Adipose tissue (tissue), 3 donors: ENCODE measurements around the gene GASK1A. TPM values are rescaled to one million over a fixed set of nuclear protein-coding genes. Genes with fewer than 3 reads are reported as not detected.
A peak's percentile ranks its signal among the peaks of the same experiment; 100 is the strongest.

Experiments
- H3K27ac ChIP-seq: one replicate; pipeline ENCODE4 v1.5.1; 2013; ENCODE audit warnings: low read depth, low read length
- WGBS, 3 donors: extraction: QIAGEN DNeasy Blood & Tissue Kit; methylation state at CpG; one replicate each; pipeline ENCODE4 v1.1.7; 2013; 5-methylcytosine and 5-hydroxymethylcytosine counted together
- polyA plus RNA-seq, 3 donors: library from polyadenylated mRNA; stranded (reverse); fragments of 200-250 nt; gene quantifications; one replicate each; pipeline ENCODE4 v1.2.3, GENCODE V29; 2013
- donor health status: healthy with polysubstance abuse.
- donor health status: Bipolar disorder and iron deficiency.
- donor health status: healthy.

Gene GASK1A
- polyA plus RNA-seq, 3 donors, result 1.6 to 7.8 (median 4.5) TPM

GRCh38 chr3:42975955-42976354, 3.2 kb upstream of the GASK1A start:
- WGBS, 3 donors, result 90 to 92% (median 91%) methylated on average over 5 of the region's 5 CpGs
- no peak overlapping the region for H3K27ac ChIP-seq

GRCh38 chr3:42980209-42980608, 1.1 kb downstream of the GASK1A start:
- H3K27ac ChIP-seq, result no peak overlapping the region
- 73 to 86% (median 77%) methylated on average over 12 of the region's 12 CpGs for WGBS, 3 donors

DNA sequence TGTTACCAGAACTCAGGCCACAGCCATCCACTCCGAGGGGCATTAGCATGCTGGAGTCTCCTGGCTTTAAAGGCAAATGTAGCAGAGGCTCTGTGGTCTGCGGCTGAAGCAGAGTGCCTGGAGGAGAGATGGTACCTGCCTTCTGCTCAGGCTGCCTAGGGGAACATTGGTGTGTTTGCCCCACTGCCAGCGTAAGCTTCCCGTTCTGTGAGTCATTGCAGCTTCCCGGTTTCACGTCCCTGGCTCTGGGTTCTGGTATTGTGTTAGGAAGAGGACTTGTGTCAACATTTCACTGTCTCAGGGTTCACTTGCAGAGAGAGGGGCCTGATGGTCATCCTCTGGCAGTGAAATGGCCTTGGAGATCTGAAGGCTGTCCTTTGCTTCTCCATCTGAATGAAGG, 1.8 kb downstream of the GASK1A start:
- 62 to 85% (median 70%) methylated on average over 6 of the region's 6 CpGs for WGBS, 3 donors
- H3K27ac ChIP-seq, result no peak overlapping the region

DNA sequence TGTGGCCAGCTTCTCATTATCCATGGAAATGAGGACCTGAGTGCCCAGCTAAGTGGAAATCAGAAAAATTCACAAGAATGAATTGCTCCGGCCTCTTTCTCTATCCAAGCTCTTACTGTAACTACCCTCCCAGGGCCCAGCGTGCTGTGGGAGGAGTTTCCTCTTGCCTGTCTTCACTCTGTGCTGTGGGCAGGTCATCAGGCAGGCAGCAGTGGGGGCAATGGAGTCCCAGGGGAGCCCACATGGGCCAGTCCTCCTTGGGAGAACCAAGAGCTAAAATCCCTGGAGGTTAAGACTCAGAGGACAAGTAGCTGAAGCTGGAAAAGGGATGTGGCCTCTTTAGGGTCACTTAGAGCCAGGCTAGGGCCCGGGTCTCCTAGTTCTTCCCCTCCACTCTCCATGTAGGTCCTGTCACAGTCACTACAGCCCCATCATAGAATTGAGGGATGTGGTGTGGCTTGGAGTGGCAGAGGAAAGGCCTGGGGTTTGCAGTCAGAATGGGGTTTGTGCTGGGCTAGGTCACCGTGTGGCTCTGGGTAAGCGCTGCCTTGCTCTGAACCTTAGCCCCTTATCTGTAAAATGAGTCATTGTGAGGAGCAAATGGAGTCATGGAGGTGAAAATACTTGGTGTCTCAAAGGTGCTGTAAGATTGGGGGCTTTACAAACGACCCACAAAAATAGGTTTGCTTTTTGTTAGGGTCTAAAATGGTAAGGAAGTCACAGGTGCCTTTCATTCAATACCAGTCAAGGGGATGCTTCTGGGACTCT, 3.7 kb downstream of the GASK1A start:
- 78 to 86% (median 80%) methylated on average over 6 of the region's 6 CpGs for WGBS, 3 donors
- H3K27ac ChIP-seq, result no peak overlapping the region

DNA sequence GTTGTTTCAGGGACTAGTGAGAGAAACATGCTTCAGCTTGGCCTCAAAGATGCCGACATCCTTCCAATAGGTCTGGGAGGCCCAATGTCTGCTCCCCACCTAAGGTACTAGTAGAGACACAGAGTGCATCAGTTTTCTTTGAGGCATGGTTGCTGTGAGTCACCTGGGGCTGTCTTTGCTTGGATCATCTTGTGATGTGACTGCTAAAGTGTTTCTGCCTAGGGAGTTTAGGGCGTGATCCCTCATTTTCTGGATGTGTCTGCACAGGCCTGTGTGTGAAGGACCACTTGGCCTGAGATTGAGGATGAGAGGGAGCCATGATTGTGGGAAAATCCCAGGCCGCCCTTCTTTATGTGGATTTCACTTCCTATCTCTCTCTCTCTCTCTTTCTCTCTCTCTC, 4.8 kb downstream of the GASK1A start:
- WGBS, 3 donors, result 88 to 93% (median 92%) methylated on average over 3 of the region's 3 CpGs
- H3K27ac ChIP-seq, result no peak overlapping the region

- WGBS, 3 donors, result 62 to 71% (median 66%) methylated on average over 4 of the region's 4 CpGs
- no peak overlapping the region for H3K27ac ChIP-seq
These were observed 5.6 kb downstream of the GASK1A start for GRCh38 chr3:42984701-42985100.

DNA sequence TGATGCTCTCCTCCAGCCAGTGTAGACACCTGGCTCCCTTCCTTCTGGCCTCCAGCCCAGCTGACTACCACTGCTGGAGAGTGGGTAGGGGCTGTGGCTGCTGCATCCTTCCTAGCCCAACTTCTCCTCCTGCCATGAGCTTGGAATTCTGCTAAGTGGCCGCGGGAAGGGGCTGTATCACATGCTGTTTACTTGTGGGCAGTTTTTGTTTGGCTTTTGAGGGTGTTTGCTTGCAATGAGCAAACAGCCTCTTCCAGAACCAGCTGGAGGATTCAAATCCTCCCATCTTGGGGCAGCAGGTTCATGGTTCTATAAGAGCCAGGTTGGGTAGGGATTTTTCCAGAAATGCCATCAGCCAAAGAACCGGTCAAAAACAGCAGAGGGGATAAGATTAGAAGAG, 9.0 kb downstream of the GASK1A start:
- no peak overlapping the region for H3K27ac ChIP-seq
- 40 to 96% (median 88%) methylated on average over 3 of the region's 3 CpGs for WGBS, 3 donors

DNA sequence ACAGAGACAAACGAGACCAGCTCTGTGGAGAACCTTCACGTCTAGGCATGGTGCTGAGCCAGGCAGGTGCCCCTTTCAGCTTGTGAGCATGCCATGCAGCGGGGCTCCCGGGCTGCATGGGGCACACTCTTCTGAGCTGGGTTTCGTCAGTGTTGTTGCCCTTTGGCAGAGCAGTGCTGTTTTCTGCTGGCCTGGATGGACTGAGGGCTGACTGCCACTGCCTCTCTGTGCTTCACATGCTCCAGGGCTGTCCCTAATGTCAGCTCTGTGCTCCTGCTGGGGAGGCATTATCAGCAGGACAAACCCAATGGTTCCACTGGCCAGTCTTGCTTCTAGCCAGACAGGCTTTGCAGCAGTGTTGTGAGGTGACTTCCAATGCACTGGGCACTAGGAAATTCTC, 9.5 kb downstream of the GASK1A start:
- H3K27ac ChIP-seq, result no peak overlapping the region

DNA sequence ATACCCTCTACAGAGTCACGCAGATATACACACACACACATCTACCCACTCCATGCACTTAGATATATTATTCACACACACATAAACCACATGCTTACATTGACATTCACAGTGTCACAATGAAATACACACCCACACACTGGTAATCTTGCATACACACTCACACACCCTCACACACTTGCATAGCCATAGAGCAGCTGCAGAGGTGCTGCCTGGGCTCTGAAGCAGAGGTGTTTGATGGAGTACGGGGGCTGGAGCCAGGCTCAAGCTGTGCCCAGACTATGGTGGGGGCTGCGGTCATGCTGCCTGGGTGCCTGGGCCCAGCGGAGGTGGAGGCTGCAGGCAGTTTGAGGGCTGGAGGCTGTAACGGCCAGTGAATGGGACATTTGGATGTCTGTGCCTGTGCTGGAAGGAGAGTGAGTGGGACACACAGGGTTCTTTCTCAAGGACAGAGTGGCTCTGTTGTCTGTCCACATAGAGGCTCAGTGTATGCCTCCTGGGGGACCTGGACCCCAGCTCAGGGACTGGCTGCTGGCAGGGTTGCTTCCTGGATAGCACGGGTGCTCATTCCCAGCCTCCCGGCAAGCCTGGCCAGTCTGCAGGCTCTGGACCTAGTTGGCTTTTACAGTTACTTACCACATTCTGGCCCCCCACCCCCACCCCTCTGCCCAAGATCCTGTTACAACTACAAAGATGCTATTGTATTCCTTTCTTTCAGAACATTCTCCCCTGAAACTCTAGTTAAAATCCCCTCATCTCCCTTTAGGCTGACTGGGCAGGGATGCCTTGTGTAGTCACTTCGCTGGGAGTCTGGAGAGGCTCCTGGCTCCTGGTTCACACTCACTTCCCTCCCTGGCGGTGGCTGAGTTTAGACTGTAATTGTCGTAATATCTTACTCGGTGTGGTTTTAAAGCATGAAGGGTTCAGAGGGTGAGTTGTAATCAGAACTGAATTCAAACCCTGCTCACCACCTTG, 12.5 kb downstream of the GASK1A start:
- no peak overlapping the region for H3K27ac ChIP-seq
- 70 to 78% (median 74%) methylated on average over 11 of the region's 11 CpGs for WGBS, 3 donors

More for the DNA sequence above, 9.5 kb downstream of the GASK1A start:
- 76 to 90% (median 83%) methylated on average over 5 of the region's 5 CpGs for WGBS, 3 donors

GRCh38 chr3:42994595-42994994, 15.5 kb downstream of the GASK1A start:
- no peak overlapping the region for H3K27ac ChIP-seq
- WGBS, 3 donors, result 91 to 93% (median 92%) methylated on average over 3 of the region's 3 CpGs

- WGBS, 3 donors, result 82 to 93% (median 83%) methylated on average over 4 of the region's 4 CpGs
These were observed 16.9 kb downstream of the GASK1A start for GRCh38 chr3:42996021-42996420.

GRCh38 chr3:42996633-42997075, 17.5 kb downstream of the GASK1A start:
- no peak overlapping the region for H3K27ac ChIP-seq
- WGBS, 3 donors, result 58 to 70% (median 62%) methylated on average over 2 of the region's 2 CpGs

More at GRCh38 chr3:42996021-42996420, 16.9 kb downstream of the GASK1A start:
- no peak overlapping the region for H3K27ac ChIP-seq

GRCh38 chr3:42999212-42999611, 20.1 kb downstream of the GASK1A start:
- no peak overlapping the region for H3K27ac ChIP-seq

DNA sequence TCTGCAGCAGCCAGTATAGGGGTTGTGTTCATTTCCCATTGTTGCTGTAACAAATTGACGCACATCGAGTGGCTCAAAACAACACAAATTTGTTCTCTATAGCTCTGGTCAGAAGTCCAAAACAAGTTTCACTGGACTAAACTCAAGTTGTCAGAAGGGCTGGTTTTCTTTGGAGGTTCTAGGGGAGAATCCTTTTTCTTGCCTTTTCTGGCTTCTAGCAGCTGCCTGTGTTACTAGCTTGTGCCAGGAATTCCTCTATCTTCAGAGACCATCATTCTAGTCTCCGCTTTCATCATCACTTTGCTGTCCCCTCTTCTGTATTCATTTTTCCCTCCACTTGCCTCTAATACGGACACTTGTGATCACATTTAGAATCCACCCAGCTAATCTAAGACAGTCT, 20.5 kb downstream of the GASK1A start:
- H3K27ac ChIP-seq, result peak overlapping the region; percentile 74
- 75 to 85% (median 82%) methylated on average over 4 of the region's 4 CpGs for WGBS, 3 donors

More at GRCh38 chr3:42999212-42999611, 20.1 kb downstream of the GASK1A start:
- 58 to 80% (median 76%) methylated on average over 3 of the region's 3 CpGs for WGBS, 3 donors

DNA sequence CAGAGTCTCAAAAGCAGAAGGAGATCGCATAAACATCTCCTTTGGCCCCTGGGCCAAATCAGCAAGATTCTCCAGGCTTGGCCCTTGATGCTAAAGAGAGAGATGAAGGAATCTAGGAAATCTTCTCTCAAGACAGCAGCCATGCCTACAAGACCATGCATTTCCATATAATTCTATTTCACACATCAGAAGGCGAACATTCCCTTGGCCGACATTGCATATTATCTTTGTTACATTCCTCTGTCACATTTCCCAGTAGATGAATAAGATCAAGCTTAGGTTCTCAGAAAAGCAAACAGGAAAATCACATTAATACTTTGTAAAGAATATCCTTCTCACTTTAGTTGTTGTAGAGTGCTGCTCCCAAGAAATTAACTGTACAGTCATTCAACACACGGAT, 21.3 kb downstream of the GASK1A start:
- H3K27ac ChIP-seq, result peak overlapping the region; percentile 74
- WGBS, 3 donors, result 76 to 82% (median 79%) methylated on average over 4 of the region's 4 CpGs

GRCh38 chr3:43001094-43001553, 22.0 kb downstream of the GASK1A start:
- WGBS, 3 donors, result 34 to 50% (median 37%) methylated on average over 8 of the region's 8 CpGs
- H3K27ac ChIP-seq, result no peak overlapping the region

DNA sequence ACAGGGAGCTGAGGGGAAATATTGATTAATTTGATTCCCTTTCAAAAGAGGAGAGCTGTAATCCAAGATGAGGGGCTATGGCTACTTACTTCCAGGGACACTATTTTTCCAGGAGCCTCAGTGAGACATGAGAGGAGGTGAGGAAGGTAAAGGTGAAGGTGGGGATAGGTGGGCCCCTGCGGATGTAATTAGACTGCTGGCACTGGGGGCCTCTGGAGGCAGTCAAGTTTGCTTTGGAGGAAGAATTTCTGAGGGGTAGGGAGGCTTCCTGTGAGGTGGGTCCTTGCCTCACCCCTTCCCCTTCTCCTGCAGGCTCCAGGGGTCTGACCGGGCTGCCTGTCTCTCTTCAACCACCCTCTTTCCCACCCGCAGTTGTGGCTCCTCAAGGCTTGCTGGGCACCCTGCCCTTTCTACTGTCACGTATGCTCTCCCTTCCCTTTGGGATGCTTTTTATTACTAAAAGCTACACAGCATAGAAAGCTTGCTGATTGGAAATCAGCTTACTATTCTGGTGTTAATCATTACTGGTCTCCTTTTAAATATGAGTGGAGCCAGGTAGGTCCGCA, 22.5 kb downstream of the GASK1A start:
- H3K27ac ChIP-seq, result no peak overlapping the region
- 52 to 72% (median 62%) methylated on average over 5 of the region's 5 CpGs for WGBS, 3 donors

- 82 to 91% (median 84%) methylated on average over 4 of the region's 4 CpGs for WGBS, 3 donors
- H3K27ac ChIP-seq, result no peak overlapping the region
These were observed 25.2 kb downstream of the GASK1A start for GRCh38 chr3:43004282-43004681.

- 93 to 94% (median 93%) methylated on average over 3 of the region's 3 CpGs for WGBS, 3 donors
- no peak overlapping the region for H3K27ac ChIP-seq
These were observed 26.1 kb downstream of the GASK1A start for GRCh38 chr3:43005253-43005652.
